HG02678 (cell line): ENCODE data around the gene UROC1.

Experiments
- ATAC-seq: cut with Tn5 transposase; IDR thresholded peaks from one replicate; pipeline ENCODE4 v1.9.1; 2021; ENCODE audit warnings: mild to moderate bottlenecking, moderate library complexity; ENCODE audit not compliant: unreplicated experiment

Gene UROC1

GRCh38 chr3:126531051-126531330 lies 13.4 kb upstream of the UROC1 start:
- no peak for ATAC-seq

GRCh38 chr3:126530171-126531050 lies 12.8 kb upstream of the UROC1 start:
- ATAC-seq: no peak

GRCh38 chr3:126529585-126530170 lies 12.1 kb upstream of the UROC1 start:
- ATAC-seq: no peak

- no peak for ATAC-seq
Measured at GRCh38 chr3:126528800-126529541, 11.4 kb upstream of the UROC1 start.

- no peak for ATAC-seq
Measured at GRCh38 chr3:126528419-126528799, 10.8 kb upstream of the UROC1 start.

- no peak for ATAC-seq
Measured at GRCh38 chr3:126527455-126528211, 10.1 kb upstream of the UROC1 start.

GRCh38 chr3:126527006-126527405 lies 9.4 kb upstream of the UROC1 start:
- no peak for ATAC-seq

- no peak for ATAC-seq
Measured at GRCh38 chr3:126526668-126527005, 9.1 kb upstream of the UROC1 start.

GRCh38 chr3:126525853-126526667 lies 8.5 kb upstream of the UROC1 start:
- ATAC-seq: no peak

- ATAC-seq: no peak
Measured at GRCh38 chr3:126525091-126525852, 7.7 kb upstream of the UROC1 start.

GRCh38 chr3:126524429-126524988 lies 6.9 kb upstream of the UROC1 start:
- no peak for ATAC-seq

GRCh38 chr3:126523745-126524428 lies 6.3 kb upstream of the UROC1 start, which contains the start of gene CHST13:
Gene CHST13 (plus strand): TSS chr3:126524155. CDS start chr3:126524333, 178 bp downstream.
- no peak for ATAC-seq

- no peak for ATAC-seq
Measured at GRCh38 chr3:126522363-126522788, 4.8 kb upstream of the UROC1 start.

GRCh38 chr3:126521122-126521891 lies 3.7 kb upstream of the UROC1 start:
- no peak for ATAC-seq

GRCh38 chr3:126519506-126520455 lies 2.2 kb upstream of the UROC1 start:
- ATAC-seq: no peak

- no peak for ATAC-seq
Measured at GRCh38 chr3:126518779-126519177, 1.2 kb upstream of the UROC1 start.
